HL-60 (cell line): Measurements from ENCODE around the gene FUCA2.

Experiments used
- DNase-seq, 2 experiments: peaks; one replicate each; pipeline ENCODE4 v3.0.0-alpha.2; 2010 to 2020; ENCODE audit warnings: low read depth in 1 of 2, low spot score in 1 of 2
- H3K27ac ChIP-seq: fragments of 250-450 bp; sonication (Bioruptor Pico); replicated peaks from 2 replicates; pipeline ENCODE4 v1.5.1; 2020; ENCODE audit warnings: mild to moderate bottlenecking, moderate library complexity
- H3K27me3 ChIP-seq: fragments of 250-450 bp; sonication (Bioruptor Pico); 2 replicates; pipeline ENCODE4 v1.5.1; 2021; ENCODE audit warnings: mild to moderate bottlenecking, moderate library complexity; ENCODE audit not compliant: insufficient read depth, poor library complexity, severe bottlenecking
- H3K4me3 ChIP-seq: replicated peaks from 2 replicates; pipeline ENCODE4 v1.5.1; 2011; ENCODE audit warnings: mild to moderate bottlenecking, control low read depth, low read length; ENCODE audit not compliant: insufficient read depth
- GABPA ChIP-seq: IDR thresholded peaks from 2 replicates; pipeline ENCODE4 v1.6.1; 2012; ENCODE audit warnings: low read depth
- POLR2AphosphoS5 ChIP-seq: IDR thresholded peaks from 2 replicates; pipeline ENCODE4 v1.6.1; 2012; ENCODE audit warnings: low read depth
- SPI1 ChIP-seq: IDR thresholded peaks from 2 replicates; pipeline ENCODE4 v1.6.1; 2012; ENCODE audit warnings: low read depth, mild to moderate bottlenecking, borderline replicate concordance
- long read RNA-seq: library from polyadenylated mRNA; unstranded; transcript quantifications from one replicate; pipeline ENCODE4 v2.0.0, GENCODE V29; 2020
- TF ChIP-seq, protein P1 (sequence below): IDR thresholded peaks from 2 replicates; pipeline ENCODE4 v1.6.1; 2012; ENCODE audit warnings: low read depth; ENCODE audit not compliant: insufficient replicate concordance
- TF ChIP-seq, protein P2 (sequence below): IDR thresholded peaks from one replicate; pipeline ENCODE4 v1.5.1; 2011; ENCODE audit warnings: low read length, control low read depth, inconsistent platforms; ENCODE audit not compliant: insufficient read depth

The FUCA2 gene, protein sequence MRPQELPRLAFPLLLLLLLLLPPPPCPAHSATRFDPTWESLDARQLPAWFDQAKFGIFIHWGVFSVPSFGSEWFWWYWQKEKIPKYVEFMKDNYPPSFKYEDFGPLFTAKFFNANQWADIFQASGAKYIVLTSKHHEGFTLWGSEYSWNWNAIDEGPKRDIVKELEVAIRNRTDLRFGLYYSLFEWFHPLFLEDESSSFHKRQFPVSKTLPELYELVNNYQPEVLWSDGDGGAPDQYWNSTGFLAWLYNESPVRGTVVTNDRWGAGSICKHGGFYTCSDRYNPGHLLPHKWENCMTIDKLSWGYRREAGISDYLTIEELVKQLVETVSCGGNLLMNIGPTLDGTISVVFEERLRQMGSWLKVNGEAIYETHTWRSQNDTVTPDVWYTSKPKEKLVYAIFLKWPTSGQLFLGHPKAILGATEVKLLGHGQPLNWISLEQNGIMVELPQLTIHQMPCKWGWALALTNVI
- long read RNA-seq, transcript FUCA2-201 (7 exons, 2,356 nt): major isoform, 51 of 68 reads
- long read RNA-seq, partial matches to known transcripts: 7 of 68 reads
- long read RNA-seq, other reads (novel, unspliced or antisense): 10 of 68 reads

DNA sequence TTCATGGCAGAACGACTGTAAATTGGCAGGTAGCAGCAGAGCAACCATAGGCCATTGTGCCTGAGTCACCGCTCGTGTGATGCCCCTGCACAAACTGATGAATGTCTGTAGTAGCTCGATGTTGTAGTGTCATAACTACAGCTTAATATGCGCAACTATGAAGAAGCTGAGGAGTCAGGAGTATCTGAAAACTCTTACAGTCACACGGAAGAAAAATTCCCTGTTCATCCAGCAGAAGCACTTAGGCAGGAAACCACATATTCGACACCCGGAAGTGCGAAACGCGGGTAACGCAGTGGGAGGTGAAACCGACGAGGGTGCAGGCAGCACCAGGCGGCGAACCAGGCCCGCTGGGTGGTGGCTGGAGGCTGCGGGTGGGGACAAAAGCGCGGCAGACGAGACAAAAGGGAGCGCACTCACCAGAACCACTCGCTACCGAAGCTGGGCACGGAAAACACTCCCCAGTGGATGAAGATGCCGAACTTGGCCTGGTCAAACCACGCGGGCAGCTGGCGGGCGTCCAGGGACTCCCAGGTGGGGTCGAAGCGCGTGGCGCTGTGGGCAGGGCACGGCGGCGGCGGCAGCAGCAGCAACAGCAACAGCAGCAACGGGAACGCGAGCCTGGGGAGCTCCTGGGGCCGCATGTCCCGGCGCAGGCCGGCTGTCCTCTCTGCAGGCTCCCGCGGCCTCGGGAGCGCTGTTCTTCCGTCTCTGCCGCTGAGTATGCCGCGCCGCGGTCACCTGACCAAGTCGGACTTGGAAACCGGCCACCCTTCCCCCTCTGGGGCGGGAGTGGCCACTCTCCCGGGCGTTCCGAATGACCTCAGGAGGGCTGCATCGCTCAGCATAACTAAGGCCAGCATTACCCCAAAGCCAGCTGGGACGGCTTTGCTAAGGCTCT is at the start of gene FUCA2:
TSS of gene FUCA2 (minus strand) at position 730 of the 901 bp plus-strand sequence. CDS start at position 644, 86 bp downstream.
- Histone ChIP-seq H3K27ac (peak within 1 kb of the TSS; percentile 82), H3K27me3 (no peaks in the 10 kb centered on the region), H3K4me3 (peak within 1 kb of the TSS; percentile 57)
- DNase-seq: peak; percentile 67 to 76
- no peak for TF ChIP-seq SPI1
- peak; percentile 62 for TF ChIP-seq GABPA
- TF ChIP-seq, protein P1, sequence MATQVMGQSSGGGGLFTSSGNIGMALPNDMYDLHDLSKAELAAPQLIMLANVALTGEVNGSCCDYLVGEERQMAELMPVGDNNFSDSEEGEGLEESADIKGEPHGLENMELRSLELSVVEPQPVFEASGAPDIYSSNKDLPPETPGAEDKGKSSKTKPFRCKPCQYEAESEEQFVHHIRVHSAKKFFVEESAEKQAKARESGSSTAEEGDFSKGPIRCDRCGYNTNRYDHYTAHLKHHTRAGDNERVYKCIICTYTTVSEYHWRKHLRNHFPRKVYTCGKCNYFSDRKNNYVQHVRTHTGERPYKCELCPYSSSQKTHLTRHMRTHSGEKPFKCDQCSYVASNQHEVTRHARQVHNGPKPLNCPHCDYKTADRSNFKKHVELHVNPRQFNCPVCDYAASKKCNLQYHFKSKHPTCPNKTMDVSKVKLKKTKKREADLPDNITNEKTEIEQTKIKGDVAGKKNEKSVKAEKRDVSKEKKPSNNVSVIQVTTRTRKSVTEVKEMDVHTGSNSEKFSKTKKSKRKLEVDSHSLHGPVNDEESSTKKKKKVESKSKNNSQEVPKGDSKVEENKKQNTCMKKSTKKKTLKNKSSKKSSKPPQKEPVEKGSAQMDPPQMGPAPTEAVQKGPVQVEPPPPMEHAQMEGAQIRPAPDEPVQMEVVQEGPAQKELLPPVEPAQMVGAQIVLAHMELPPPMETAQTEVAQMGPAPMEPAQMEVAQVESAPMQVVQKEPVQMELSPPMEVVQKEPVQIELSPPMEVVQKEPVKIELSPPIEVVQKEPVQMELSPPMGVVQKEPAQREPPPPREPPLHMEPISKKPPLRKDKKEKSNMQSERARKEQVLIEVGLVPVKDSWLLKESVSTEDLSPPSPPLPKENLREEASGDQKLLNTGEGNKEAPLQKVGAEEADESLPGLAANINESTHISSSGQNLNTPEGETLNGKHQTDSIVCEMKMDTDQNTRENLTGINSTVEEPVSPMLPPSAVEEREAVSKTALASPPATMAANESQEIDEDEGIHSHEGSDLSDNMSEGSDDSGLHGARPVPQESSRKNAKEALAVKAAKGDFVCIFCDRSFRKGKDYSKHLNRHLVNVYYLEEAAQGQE: peak; percentile 57
- TF ChIP-seq, protein P2, sequence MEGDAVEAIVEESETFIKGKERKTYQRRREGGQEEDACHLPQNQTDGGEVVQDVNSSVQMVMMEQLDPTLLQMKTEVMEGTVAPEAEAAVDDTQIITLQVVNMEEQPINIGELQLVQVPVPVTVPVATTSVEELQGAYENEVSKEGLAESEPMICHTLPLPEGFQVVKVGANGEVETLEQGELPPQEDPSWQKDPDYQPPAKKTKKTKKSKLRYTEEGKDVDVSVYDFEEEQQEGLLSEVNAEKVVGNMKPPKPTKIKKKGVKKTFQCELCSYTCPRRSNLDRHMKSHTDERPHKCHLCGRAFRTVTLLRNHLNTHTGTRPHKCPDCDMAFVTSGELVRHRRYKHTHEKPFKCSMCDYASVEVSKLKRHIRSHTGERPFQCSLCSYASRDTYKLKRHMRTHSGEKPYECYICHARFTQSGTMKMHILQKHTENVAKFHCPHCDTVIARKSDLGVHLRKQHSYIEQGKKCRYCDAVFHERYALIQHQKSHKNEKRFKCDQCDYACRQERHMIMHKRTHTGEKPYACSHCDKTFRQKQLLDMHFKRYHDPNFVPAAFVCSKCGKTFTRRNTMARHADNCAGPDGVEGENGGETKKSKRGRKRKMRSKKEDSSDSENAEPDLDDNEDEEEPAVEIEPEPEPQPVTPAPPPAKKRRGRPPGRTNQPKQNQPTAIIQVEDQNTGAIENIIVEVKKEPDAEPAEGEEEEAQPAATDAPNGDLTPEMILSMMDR: no peak
- TF ChIP-seq POLR2AphosphoS5: peak; percentile 68

DNA sequence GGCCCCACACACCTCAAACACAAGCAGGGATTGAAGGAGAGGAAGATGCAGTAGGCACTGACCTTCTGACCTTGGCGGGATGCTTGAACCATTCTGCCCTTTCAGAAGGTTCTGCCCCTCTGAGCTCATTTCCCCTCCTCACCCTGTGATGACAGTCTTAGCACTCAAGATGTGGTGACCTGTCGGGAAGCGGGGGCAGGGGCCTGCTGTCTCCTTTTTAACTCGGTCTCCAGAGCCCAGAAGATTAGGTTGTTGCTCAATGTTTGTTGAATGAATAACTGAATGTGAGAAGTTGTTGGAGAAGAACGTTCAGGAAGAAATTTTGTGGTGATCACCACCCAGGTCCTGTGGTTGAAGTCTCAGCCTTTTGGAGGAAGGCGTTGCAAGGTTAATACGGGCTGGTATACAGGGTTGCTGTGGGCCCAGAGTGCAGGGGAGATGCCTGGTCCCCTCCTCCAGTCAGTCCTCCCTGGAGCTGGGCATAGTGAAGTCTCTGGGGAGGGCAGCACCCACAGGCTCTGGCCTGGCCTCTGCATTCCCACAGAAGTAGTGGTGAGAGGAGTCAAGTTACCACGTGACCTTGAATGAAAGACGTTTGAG is 49.7 kb upstream of the FUCA2 start:
- H3K4me3 ChIP-seq: no peak overlapping the region
- no peak for DNase-seq
- TF ChIP-seq POLR2AphosphoS5 (no peak), GABPA (no peak), SPI1 (no peak)
- TF ChIP-seq, protein P1: no peak
- TF ChIP-seq, protein P2: no peak
- H3K27ac ChIP-seq: no peak overlapping the region
- no peaks in the 10 kb centered on the region for H3K27me3 ChIP-seq

DNA sequence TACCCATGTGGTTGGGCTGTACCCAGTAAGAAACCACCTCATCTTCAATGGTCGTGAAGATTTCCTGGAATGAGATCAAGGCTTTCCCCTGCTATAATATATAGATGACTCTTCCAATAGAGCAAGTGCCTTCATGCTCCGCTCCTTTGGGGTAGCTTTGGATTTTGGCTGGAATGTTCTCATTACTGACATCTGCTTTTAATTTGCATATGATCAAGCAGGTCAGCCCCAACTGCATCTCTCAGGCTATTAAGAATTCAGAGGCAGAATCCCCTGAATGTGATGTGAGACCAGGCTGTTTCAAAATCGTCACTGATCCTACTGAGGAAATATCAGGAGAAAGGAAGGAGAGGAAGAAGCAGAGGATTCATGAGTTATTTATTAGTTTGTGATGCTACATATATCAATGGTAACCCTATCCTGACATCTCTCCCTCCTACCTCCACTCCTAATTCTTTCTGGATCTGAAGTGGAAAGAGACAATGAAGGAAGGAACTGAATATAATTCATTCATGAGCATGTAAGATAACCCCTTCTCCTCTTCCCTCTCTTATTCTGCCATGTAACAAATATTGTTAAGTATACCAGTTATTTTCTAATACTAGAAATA is 47.6 kb upstream of the FUCA2 start:
- no peaks in the 10 kb centered on the region for H3K27me3 ChIP-seq
- TF ChIP-seq, protein P2: no peak
- no peak for TF ChIP-seq SPI1
- no peak for TF ChIP-seq GABPA
- TF ChIP-seq POLR2AphosphoS5: no peak
- TF ChIP-seq, protein P1: no peak
- no peak for DNase-seq
- no peak overlapping the region for H3K27ac ChIP-seq
- no peak overlapping the region for H3K4me3 ChIP-seq
